ENCODE data around the gene CFTR. TPM values are rescaled to one million over a fixed set of nuclear protein-coding genes. Genes with fewer than 3 reads are reported as not detected.

CFTR gene
- total and polyA plus RNA-seq, 2 of the 8 experiments (the other 6 are each of a cell fraction or from before 2014, with no cell fraction given) = 1.2 to 1.6 TPM

GRCh38 chr7:117686311-117686935, 206.6 kb downstream of the CFTR start (continued):
- TF ChIP-seq CHD7 (IDR thresholded peaks at IDR 0.05; ENCODE audit: insufficient replicate concordance, low read length) (no peak), RXRA (IDR thresholded peaks at IDR 0.05; ENCODE audit: insufficient read depth, low read depth, low read length) (no peak), BCL11A (IDR thresholded peaks at IDR 0.05; ENCODE audit: low read depth in 2 of 2, low read length in 2 of 2) (no peak), SUZ12 (IDR thresholded peaks at IDR 0.05; ENCODE audit: low read length) (no peak), KDM4A (IDR thresholded peaks at IDR 0.05; ENCODE audit: low read depth, low read length, severe bottlenecking) (no peak)
